HG03175 (cell line): ENCODE results near the gene TOR1B.

Source experiments
- ATAC-seq: cut with Tn5 transposase; IDR thresholded peaks from one replicate; pipeline ENCODE4 v1.9.1; 2021; ENCODE audit warnings: mild to moderate bottlenecking, moderate library complexity; ENCODE audit not compliant: unreplicated experiment

Gene TOR1B

DNA sequence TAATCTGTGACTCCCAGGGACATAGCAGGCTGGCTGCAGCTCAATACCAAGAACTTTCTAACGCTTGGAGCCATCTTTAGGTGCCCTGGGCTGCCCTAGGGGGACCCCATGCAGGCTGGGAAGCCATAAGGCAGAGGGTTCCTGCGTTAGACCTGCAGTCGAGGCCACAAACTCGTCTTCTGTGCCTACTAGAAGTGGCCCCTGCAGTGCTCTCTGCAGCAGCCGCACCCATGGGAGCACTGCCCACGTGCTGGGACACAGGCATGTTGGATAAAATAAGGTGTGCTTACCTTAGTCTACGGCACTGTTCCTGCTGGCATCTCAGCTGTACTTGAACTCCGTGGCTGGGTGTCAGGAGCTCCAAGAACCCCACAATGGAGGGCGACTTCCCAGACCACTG is 9.4 kb downstream of the TOR1B start:
- ATAC-seq, result no peak

GRCh38 chr9:129813661-129814060 is 10.7 kb downstream of the TOR1B start:
- ATAC-seq, result no peak

DNA sequence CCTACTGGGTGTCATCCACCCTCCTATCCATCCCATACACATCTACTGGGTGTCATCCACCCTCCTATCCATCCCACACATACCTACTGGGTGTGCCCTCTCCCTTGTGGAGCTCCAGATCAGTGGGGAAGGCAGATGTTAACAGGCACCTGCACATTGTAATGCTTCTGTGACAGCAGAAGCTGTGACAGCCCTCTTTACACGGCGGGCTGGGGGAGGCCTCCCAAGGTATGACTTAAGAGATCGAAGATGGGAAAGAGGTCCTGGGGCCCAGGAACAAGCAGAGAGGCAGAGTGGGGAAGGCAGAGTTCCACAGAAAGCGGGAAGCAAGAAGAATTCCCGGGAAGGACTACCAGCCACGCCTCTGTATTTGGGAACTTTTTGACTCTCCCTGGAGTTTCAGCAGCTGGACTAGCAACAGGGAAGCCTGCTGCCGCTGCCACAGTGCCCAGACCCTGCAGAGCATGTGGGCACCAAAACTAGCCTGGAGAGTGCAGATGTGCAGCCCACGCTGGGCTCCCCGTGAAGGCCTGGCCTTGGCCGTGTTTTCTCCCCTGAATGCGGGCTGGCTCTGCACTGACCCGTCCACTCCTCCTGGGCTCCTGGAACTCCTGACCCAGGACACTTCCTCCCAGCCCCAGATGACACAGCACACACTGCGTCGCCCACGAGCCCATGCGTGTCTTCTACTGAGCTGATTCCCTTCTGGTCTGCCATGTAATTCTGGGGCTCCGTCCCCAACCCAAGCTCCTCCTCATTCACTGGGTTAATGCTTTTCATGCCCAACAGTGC is 11.6 kb downstream of the TOR1B start:
- no peak for ATAC-seq

GRCh38 chr9:129815278-129815677 is 12.3 kb downstream of the TOR1B start:
- no peak for ATAC-seq

DNA sequence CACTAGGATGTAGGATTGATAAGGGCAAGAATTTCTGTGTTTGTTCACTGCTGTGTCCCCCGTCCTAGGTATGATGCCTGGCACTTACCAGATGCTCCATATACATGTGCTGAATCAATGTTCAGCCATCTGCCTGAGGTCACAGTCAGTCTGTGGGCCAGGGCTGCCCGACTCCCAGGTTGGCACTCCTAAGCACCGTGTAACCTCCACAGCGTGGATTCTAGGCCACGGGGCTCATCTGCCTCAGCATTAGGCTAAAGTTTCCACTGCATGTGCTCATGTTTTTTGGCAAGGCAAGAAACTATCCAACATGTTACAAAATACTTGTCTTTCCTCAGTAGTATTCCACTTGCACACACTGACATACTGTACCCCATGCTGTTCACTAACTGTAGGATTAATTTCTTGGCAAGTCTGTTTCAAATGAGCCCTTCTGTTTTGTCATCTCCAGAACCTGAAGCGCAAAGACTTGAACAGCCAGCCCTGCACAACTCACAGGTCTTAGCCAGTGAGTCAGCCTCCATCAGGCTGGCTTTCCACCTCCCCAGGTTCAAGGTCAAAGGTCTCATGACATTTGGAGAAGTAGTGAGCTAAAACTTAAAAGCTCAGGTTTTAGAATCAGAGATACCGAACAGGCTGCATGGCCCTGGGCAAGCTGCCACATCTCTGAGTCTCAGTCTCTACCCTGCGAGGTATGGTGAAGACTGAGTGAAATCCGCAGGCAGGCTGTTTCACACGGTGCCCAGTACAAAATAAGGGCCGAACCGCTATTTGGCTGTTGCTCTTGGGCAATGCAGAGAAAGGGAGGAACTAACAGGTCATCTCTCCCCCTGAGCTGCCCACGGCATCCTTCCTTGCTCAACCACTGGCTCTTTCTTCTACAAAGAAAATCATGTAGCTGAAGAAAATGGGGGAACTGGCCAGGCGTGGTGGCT is 13.8 kb downstream of the TOR1B start:
- no peak for ATAC-seq

DNA sequence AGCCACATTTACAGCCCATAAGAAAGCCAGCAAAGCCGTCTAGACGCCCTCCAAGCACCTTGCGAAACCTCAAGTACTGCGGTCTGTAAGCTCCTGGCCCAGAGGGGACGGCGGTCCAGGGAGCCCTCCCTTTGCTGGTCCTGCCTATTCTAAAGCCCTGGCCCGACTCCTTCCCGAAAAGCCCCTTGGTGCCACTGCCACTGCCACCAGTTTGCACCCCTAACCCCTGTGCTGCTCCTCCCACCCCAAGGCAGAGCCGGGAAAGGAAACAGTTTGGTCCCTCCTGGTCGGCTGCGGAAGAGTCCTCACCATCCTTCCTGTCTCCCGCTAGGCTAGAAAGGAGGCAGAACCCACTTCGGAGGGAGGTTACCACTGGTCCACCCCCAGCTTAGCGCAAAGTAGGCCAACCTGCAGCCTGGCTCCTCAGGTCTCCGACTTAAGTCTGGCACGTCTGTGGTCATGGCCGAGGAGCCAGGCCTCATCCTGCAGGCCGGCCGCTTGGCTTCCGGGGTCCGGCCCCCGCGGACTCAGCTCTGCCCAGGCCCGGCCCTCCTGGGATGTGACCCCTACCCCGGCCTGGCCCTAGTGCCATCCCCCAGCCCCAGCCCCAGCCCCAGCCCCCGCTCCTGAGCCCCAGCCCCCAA is 20.0 kb downstream of the TOR1B start:
- no peak for ATAC-seq

GRCh38 chr9:129823542-129823934 is 20.6 kb downstream of the TOR1B start:
- no peak for ATAC-seq

DNA sequence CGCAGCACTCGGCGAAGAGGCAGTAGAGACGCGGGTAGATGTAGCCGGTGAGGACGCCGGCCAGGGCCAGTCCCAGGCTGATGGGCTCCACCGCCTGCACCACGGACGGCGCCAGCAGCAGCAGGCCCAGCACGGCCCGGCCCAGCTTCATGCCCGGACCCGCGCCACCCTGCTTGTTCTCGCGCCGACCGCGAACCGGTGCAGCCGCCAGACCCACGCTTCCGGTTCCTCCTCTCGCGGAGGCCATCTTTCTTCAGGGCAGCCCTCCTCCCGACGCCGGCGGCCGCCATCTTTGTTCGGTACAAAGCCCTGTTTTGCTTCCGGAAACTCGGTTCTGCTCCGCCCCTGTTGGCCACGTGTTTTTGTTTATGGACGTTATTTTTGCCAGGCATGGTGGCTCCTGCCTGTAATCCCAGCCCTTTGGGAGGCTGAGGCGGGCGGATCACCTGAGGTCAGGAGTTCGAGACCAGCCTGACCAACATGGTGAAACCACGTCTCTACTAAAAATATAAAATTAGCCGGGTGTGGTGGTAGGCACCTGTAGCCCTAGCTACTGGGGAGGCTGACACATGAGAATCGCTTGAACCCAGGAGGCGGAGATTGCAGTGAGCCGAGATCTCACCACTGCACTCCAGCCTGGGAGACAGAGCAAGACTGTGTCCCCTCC is 21.1 kb downstream of the TOR1B start, which contains the start of gene TOR1A:
Gene TOR1A, minus strand, starts transcription at position 202 of the 667 bp plus-strand sequence. Its CDS starts 51 bp downstream, at position 151.
- peak; percentile 90 for ATAC-seq

GRCh38 chr9:129826344-129826743 is 23.4 kb downstream of the TOR1B start:
- ATAC-seq, result no peak

DNA sequence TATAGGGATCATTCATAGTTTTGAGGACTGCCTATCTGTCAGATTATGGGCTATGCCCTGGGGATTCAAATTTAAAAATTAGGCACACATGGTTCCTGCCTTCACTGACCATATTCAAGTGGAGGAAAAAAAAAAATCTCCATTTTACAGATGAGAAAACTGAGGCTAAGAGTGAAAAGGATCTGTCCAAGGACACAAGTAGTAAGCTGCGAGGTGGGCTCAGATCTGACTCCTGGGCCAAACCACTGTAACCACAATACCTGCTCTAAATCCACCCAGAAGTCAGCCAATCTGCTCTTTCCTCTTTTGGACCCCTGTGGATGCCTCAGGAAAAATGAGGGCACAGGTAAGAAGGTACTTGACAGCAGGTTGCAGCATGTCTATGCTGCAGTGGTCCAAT is 23.8 kb downstream of the TOR1B start:
- no peak for ATAC-seq

GRCh38 chr9:129828051-129828450 is 25.1 kb downstream of the TOR1B start:
- ATAC-seq, result no peak

- no peak for ATAC-seq
These were observed 26.0 kb downstream of the TOR1B start for GRCh38 chr9:129828969-129829368.

- ATAC-seq, result no peak
These were observed 30.0 kb downstream of the TOR1B start for GRCh38 chr9:129832982-129833381.

DNA sequence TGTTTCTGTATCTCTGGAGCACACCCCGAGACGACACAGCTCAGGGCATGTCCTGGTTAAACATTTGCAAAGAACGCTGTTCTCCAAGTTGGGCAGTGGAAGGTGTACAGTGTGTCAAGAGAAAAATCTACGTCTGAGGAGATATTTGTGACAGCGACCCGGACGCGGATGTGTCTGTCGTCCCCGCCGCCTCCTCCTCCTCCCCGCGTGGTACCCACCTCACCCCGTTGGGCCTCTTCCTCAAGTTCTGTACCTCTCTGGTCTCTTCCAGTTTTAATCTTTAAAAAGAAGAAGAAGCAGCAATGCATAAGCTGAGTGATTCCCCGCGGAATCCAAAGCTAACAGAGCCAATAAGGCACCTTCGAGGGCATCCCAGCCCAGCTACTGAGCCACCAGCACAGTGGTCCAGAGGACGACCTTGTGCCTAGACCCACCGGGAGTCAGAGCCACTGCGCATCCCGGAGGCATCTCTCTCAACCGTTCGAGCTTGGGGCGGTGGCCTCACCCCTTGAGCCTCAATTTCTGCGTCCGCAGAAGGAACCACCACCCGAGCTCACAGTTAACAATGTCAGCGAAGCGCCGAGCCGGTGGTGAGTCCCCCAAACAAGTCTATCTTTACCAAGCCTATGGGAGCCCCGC is 31.6 kb downstream of the TOR1B start:
- ATAC-seq, result no peak

DNA sequence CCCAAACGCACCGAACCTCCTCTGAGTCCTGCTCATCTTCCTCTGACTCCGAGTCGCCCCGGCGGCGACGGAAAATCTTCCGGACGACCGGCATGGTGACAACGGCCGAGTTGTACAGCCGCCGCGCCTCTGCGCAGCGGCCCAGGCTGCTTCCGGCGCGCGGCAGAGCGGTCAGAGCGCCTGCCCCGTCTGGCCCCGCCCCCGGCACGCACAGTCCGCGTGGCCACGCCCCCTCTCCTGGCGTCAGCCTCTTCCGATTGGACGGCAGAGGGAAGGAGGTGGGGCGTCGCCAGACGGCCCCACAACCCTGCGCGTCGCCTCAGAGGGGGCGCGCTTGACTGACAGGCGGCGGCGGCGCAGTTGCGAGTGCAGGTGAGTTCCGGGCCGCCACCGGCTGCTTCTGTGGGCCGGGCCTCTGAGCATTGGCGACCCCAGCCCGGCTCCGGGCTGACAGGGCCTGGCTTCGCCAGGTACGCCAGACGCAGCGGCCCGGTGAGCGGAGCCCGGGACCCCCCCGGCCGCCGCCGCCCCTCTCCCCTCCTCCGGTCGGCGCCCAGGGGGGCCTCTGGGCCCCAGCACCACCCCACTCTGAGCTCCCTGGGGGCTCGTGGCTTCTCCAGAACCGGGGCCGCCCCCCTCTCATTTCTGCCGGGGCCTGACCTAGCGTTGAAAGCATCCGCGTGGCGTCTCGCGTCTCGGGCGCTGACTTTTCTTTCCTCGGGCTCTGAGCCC is 32.3 kb downstream of the TOR1B start, which contains the start of the genes C9orf78 and USP20:
Gene C9orf78, minus strand, starts transcription at position 148 of the 732 bp plus-strand sequence. Its CDS starts 54 bp downstream, at position 94.
Gene USP20, plus strand, starts transcription at position 331 of the 732 bp plus-strand sequence. CDS start 17,098 bp downstream, outside the sequence.
- peak; percentile 94 for ATAC-seq

DNA sequence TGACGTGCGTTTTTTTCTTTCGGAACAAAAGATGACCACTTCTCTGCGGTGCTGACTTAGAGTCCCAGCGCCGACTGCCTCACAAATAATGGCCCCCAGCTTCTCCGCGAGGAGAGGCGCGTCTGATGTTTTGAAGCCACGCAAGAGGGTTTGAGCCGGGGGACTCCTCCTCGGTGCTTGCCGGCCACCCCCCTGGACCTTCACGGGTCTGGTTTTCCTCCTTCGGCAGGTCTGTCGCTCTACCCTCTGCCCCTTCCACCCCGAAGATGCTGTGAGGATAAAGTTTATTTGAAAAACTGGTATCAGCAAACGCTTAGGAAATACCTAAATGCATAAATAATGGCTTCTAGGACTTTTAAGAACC is 32.9 kb downstream of the TOR1B start:
- no peak for ATAC-seq

DNA sequence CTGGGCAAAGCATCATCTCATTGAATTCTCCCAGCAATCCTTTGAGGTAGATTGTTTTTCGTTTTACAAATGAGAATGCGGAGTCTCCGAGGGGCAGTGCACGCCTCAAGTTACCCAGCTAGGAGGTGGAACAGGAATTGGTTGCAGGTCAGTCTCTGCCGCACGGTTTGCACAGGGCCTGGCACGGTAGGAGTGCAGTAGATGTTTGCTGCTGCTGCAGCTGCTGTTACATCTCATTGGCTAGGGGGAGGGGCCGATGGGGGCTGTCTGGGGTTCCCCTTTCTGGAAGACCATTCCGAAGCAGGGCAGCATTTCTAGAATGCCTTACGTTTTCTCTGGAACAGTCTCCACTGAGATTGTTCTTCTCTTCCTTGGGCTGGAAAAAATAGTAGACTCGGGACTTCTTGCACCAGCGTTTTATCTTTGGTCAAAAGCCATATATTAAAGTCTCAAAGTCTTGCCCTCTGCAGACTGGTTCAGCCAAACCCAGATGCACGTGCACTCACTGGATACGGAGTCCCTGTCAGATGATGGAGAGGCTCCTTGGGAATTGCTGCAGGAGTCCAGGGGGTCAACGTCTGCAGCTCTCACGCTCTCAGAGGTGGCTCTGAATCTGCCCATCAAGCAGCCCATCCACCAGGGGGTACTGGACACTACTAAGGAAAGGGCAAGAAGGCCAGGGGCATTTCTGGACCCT is 33.5 kb downstream of the TOR1B start:
- no peak for ATAC-seq

DNA sequence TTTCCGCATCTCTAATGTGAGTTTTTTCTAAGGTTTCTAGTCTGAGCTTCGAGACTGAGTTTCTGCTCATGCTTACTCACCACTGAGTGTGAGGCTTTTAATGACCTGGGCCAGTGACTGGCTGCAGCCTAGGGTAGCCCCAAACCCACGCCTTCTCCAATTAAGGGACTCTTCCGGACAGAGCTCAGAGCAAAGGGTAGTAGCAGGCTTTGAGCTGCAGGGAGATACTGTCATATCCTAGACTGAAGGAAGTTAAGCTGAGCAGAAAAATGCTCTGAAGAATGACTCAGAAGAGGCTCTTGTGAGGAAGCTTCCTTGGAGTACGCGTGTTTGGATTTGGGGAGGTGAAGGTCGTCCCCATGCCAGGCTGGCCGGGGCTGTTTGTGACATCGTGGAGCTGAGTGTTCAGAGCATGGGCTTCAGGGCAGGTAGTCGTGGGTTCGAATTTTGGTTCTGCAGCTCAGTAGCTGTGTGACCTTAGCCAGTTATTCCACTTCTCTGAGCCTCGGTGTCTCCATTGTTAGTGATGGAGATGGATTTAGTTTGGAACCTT is 35.8 kb downstream of the TOR1B start:
- no peak for ATAC-seq
